Measurements from ENCODE around the gene SLC49A4.

DNA sequence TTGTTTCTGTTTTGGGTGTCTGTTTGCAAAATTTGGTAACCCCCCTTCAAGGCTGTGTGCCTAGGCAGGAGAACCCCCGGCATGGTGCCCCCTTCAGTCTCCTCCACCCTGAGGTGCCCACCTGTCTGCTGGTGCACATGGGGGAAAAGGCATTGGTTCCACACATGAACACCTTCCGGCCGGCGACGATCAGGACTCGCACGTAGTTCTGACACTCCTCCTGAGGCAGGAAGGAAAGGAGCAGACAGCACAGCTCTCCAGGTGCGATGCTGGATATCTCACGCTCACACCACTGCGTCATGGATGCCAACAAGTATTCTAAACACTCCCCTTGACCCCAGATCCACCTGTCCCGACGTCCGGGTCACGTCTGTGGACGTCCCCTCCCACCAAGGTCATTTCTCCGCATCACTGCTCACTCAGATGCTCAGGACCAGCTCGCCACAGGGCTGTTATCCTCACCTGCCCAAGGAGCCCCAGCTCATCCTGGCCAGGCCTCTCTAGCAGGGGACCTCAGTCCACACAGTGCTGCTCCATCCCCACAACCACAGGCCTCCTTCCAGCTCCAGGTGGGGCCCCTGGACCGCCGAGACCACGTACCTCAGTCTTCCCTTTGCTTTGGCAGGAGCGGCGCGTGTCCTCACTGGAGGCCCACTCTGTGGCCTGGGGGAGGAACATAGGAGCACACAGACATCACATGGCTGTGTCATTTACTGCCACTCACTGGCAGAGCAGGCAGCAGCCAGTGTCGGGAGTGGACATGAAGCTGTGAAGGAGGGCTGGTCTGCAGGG is 133.7 kb downstream of the SLC49A4 start:
- TF ChIP-seq, protein P1, sequence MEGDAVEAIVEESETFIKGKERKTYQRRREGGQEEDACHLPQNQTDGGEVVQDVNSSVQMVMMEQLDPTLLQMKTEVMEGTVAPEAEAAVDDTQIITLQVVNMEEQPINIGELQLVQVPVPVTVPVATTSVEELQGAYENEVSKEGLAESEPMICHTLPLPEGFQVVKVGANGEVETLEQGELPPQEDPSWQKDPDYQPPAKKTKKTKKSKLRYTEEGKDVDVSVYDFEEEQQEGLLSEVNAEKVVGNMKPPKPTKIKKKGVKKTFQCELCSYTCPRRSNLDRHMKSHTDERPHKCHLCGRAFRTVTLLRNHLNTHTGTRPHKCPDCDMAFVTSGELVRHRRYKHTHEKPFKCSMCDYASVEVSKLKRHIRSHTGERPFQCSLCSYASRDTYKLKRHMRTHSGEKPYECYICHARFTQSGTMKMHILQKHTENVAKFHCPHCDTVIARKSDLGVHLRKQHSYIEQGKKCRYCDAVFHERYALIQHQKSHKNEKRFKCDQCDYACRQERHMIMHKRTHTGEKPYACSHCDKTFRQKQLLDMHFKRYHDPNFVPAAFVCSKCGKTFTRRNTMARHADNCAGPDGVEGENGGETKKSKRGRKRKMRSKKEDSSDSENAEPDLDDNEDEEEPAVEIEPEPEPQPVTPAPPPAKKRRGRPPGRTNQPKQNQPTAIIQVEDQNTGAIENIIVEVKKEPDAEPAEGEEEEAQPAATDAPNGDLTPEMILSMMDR (IDR thresholded peaks at IDR 0.05), result no peak
- TF ChIP-seq POLR2AphosphoS5 (IDR thresholded peaks at IDR 0.05) (no peak), POLR2A (IDR thresholded peaks at IDR 0.05) (no peak)

All from gastroesophageal sphincter (tissue), 3 donors.